Progenitor cell of endocrine pancreas (in vitro differentiated cells): Measurements from ENCODE around the gene SNED1. TPM values are rescaled to one million over a fixed set of nuclear protein-coding genes. Genes with fewer than 3 reads are reported as not detected.

ENCODE experiments used
- DNase-seq: peaks from one replicate; pipeline ENCODE4 v3.0.0; 2021; ENCODE audit warnings: low spot score; ENCODE audit not compliant: unreplicated experiment
- H3K27ac Mint-ChIP-seq: 2 replicates; pipeline ENCODE4 v1.8.0; 2021; ENCODE audit warnings: mild to moderate bottlenecking, moderate library complexity, mixed read lengths
- H3K27me3 Mint-ChIP-seq: 2 replicates; pipeline ENCODE4 v1.8.0; 2021; ENCODE audit warnings: mixed read lengths
- H3K36me3 Mint-ChIP-seq: 2 replicates; pipeline ENCODE4 v1.8.0; 2022; ENCODE audit warnings: mixed read lengths; ENCODE audit not compliant: insufficient read depth
- H3K4me1 Mint-ChIP-seq: 2 replicates; pipeline ENCODE4 v1.8.0; 2021; ENCODE audit warnings: low read depth, mixed read lengths
- H3K4me3 Mint-ChIP-seq: 2 replicates; pipeline ENCODE4 v1.8.0; 2021; ENCODE audit warnings: low read depth, mild to moderate bottlenecking, moderate library complexity, mixed read lengths
- H3K9me3 Mint-ChIP-seq: 2 replicates; pipeline ENCODE4 v1.8.0; 2021; ENCODE audit warnings: low read depth, mixed read lengths
- total RNA-seq: library from RNA; stranded (reverse); gene quantifications from 2 replicates; pipeline ENCODE4 v1.2.1, GENCODE V29; 2021
- TF ChIP-seq, protein P1 (sequence below): fragments of 200-600 bp; sonication (generic); IDR thresholded peaks from one replicate; pipeline ENCODE4 v1.5.0; 2021; ENCODE audit warnings: antibody characterized with exemption, mild to moderate bottlenecking; ENCODE audit not compliant: unreplicated experiment

The SNED1 gene
- total RNA-seq, 1 donor from 2014 or later = 2.2 TPM

DNA sequence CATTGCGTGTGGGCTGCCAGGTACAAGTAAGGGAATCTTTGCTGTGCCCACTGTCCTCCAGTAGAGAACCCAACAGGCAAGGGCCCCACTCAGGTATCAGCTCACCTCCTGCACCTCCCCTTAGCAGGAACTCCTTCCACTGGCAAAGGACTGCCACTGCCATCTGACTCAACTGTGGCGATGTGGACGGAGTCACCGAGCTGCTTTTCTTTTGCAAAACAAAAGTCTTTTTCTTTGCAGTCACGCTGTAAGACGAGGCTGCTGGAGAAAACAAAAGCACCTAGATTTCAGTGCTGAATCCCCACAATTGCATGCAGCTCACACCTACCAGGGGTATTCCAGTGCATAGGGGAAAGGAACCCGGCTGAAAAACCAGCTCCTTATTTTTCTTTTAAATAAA is 95.8 kb downstream of the SNED1 start:
- Mint-ChIP-seq H3K4me3 (no peak overlapping the region), H3K9me3 (no peaks in the 10 kb centered on the region), H3K4me1 (peaks cover 9% of the 10 kb centered on the region), H3K36me3 (peaks cover 22% of the 10 kb centered on the region), H3K27ac (no peak overlapping the region), H3K27me3 (no peaks in the 10 kb centered on the region)
- TF ChIP-seq, protein P1, sequence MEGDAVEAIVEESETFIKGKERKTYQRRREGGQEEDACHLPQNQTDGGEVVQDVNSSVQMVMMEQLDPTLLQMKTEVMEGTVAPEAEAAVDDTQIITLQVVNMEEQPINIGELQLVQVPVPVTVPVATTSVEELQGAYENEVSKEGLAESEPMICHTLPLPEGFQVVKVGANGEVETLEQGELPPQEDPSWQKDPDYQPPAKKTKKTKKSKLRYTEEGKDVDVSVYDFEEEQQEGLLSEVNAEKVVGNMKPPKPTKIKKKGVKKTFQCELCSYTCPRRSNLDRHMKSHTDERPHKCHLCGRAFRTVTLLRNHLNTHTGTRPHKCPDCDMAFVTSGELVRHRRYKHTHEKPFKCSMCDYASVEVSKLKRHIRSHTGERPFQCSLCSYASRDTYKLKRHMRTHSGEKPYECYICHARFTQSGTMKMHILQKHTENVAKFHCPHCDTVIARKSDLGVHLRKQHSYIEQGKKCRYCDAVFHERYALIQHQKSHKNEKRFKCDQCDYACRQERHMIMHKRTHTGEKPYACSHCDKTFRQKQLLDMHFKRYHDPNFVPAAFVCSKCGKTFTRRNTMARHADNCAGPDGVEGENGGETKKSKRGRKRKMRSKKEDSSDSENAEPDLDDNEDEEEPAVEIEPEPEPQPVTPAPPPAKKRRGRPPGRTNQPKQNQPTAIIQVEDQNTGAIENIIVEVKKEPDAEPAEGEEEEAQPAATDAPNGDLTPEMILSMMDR = no peak
- no peak for DNase-seq

DNA sequence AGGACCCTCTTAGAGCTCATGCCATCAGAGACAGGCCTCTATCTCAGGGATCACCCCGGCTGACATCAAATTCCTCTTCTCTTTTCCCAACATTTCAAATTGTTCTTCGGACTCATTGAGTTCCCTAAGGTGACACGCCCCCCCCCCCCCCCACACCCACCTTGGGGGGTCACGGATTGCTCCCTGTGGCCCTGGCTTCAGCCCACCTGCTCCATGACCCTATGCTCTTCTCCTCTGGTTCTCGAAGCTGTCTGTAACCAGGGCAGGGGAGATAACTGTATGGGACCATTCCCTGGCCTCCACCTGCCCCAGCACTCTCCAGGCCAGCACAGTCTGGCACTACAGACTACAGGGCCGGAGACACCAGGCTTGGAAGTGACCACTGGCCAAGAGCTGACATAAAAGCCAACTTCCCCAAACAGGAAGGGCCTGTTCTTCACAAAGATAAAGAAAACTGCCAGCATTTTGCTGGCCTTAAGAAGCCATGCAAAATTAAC is 96.6 kb downstream of the SNED1 start:
- Mint-ChIP-seq H3K9me3 (no peaks in the 10 kb centered on the region), H3K27me3 (no peaks in the 10 kb centered on the region), H3K4me3 (no peak overlapping the region), H3K36me3 (peaks cover 24% of the 10 kb centered on the region), H3K4me1 (peaks cover 9% of the 10 kb centered on the region), H3K27ac (no peak overlapping the region)
- TF ChIP-seq, protein P1 = no peak
- DNase-seq = no peak

DNA sequence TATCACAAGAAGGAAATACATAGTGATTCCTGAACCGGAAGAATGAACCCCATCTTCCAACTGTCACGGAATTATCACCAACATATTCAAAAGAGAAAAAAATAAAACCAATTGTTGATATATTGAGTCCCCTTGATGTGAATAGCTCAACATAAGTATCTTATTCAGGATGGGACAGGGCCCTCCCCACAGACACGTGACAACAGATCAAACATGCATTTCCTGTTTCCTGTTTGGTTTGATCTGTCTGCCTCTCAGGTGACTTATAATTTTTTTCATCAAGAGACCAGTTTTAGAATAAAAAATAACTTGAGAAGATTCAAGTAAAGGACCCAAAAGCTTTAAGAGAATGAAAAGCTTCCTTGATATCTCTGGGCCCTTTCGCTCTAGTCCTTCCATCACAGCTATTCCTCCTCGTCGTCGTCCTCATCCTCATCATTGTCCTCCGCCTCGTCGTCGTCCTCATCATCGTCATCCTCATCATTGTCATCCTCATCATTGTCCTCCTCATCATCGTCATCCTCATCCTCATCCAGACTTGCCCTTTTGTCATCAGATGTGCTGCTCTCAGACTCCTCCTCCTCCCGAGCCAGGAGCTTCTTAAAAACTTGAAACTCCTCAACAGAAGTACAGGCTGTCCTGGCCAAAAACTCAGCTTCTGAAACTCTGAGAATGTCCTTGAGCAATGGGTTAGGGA is 97.3 kb downstream of the SNED1 start:
- Mint-ChIP-seq H3K27ac (no peak overlapping the region), H3K4me1 (peaks cover 9% of the 10 kb centered on the region), H3K4me3 (no peak overlapping the region), H3K27me3 (no peaks in the 10 kb centered on the region), H3K9me3 (no peaks in the 10 kb centered on the region), H3K36me3 (peaks cover 21% of the 10 kb centered on the region)
- TF ChIP-seq, protein P1 = no peak
- DNase-seq = no peak

DNA sequence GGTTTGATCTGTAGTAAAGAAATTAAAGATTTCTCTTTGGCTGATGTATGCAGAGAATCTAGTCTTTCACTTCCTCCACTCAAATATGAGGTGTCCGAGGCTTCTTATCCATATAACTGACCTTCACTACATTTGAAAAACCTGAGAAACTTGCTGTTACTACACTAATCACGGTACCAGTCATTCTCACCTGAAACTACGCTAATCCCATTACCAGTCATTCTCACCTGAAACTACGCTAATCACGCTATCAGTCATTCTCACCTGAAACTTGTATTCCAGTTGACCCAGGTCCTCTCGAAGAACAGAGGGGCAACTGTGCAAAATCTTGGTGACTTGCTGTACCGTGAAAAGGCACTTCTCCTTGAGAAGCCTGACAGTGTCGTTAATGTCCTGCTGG is 98.6 kb downstream of the SNED1 start:
- peaks cover 10% of the 10 kb centered on the region for H3K4me1 Mint-ChIP-seq
- DNase-seq = no peak
- no peaks in the 10 kb centered on the region for H3K27me3 Mint-ChIP-seq
- TF ChIP-seq, protein P1 = no peak
- no peak overlapping the region for H3K27ac Mint-ChIP-seq
- H3K9me3 Mint-ChIP-seq = no peaks in the 10 kb centered on the region
- H3K36me3 Mint-ChIP-seq = peaks cover 16% of the 10 kb centered on the region
- no peak overlapping the region for H3K4me3 Mint-ChIP-seq

DNA sequence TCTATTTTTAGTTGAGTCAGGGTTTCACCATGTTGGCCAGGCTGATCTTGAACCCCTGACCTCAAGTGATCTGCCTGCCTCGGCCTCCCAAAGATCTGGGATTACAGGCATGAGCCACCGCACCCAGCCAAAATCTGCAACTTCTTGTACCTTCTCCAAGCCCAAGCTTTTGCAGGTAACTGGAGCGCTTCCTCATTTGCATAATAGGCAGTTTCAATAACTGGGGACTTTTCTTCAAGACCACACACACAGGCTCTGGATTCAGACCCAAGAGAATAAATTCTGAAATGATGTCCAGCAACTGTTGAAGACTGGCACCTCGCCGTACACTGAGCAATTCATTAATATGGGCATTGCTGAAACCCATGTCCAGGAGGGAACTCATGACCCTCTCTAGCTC is 100.8 kb downstream of the SNED1 start:
- Mint-ChIP-seq H3K36me3 (peaks cover 15% of the 10 kb centered on the region), H3K4me3 (no peak overlapping the region), H3K27ac (no peak overlapping the region), H3K4me1 (peaks cover 7% of the 10 kb centered on the region), H3K9me3 (no peaks in the 10 kb centered on the region), H3K27me3 (no peaks in the 10 kb centered on the region)
- DNase-seq = no peak
- TF ChIP-seq, protein P1 = no peak
